Astrocyte of the spinal cord (primary cell): ENCODE results near the gene UGT1A7.
"Not testable (repeated sequence)": the region's sequence is repeated elsewhere in the genome, so short reads cannot be mapped to it uniquely, and the experiment has no call there.

Experiments used
- DNase-seq: peaks from one replicate; pipeline ENCODE4 v3.0.0; 2011; ENCODE audit warnings: low read depth, low spot score
- H3K4me3 ChIP-seq: 2 replicates; pipeline ENCODE4 v1.5.1; 2011; ENCODE audit warnings: low read depth, mild to moderate bottlenecking, low read length, moderate library complexity
- CTCF ChIP-seq: IDR thresholded peaks from 2 replicates; pipeline ENCODE4 v1.5.1; 2012; ENCODE audit warnings: low read depth, mild to moderate bottlenecking, low read length, inconsistent platforms
- in situ Hi-C: cut with HindIII; loops from 2 replicates; pipeline ENCODE4 v1.10.0; 2017; ENCODE audit warnings: low sequenced_read_pairs

The UGT1A7 gene

GRCh38 chr2:233700028-233700635 is 18.4 kb downstream of the UGT1A7 start:
- in situ Hi-C loops, result no loop called here
- H3K4me3 ChIP-seq, result no peak overlapping the region
- no peak for TF ChIP-seq CTCF
- peak; percentile 57 for DNase-seq

GRCh38 chr2:233700842-233701241 is 19.1 kb downstream of the UGT1A7 start:
- DNase-seq, in situ Hi-C loops, H3K4me3 ChIP-seq: not testable (repeated sequence)

GRCh38 chr2:233702238-233702637 is 20.5 kb downstream of the UGT1A7 start:
- DNase-seq, result no peak
- in situ Hi-C loops, result no loop called here
- TF ChIP-seq CTCF, result no peak
- no peak overlapping the region for H3K4me3 ChIP-seq

- TF ChIP-seq CTCF, result no peak
- in situ Hi-C loops, result no loop called here
- no peak overlapping the region for H3K4me3 ChIP-seq
- no peak for DNase-seq
Observed at GRCh38 chr2:233705911-233706506, 24.3 kb downstream of the UGT1A7 start.

GRCh38 chr2:233706720-233707119 is 25.0 kb downstream of the UGT1A7 start:
- in situ Hi-C loops, result no loop called here
- DNase-seq, result peak; percentile 29
- H3K4me3 ChIP-seq, result no peak overlapping the region
- TF ChIP-seq CTCF, result no peak

- in situ Hi-C loops, result no loop called here
- peak; percentile 20 for DNase-seq
- no peak overlapping the region for H3K4me3 ChIP-seq
- no peak for TF ChIP-seq CTCF
Observed at GRCh38 chr2:233707940-233708644, 26.4 kb downstream of the UGT1A7 start.

GRCh38 chr2:233708942-233709341 is 27.2 kb downstream of the UGT1A7 start:
- in situ Hi-C loops, result no loop called here
- no peak for TF ChIP-seq CTCF
- DNase-seq, result no peak
- no peak overlapping the region for H3K4me3 ChIP-seq
